ENCODE data around the gene ATP5PO. TPM values are rescaled to one million over a fixed set of nuclear protein-coding genes. Genes with fewer than 3 reads are reported as not detected.

Gene ATP5PO
- total and polyA plus RNA-seq, 2 of the 8 experiments (the other 6 are each of a cell fraction or from before 2014, with no cell fraction given), result 251 to 267 TPM

DNA sequence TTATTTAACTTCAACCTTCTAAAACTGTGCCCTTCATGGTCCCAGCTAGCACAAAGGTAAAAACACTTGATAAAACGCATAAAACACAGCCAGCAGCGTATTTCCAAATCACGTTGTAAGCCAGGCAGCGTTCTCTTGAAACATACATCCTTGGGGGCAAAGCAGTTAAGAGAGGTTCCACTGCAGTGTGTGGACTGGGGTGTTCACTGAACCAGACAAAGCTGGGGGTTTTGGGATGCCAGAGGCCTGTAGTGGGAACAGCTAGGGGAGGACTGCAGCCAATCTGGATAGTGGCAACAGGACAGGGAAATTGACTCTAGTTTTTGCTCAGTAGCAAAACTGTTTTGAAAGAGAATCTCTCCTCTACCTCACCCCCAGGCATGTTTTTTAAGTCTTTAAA, 21.5 kb upstream of the ATP5PO start:
- no peak overlapping the region for H3K14ac ChIP-seq (ENCODE audit: insufficient read length)

More for the DNA sequence above, 21.5 kb upstream of the ATP5PO start:
- Histone ChIP-seq H3K56ac (replicated peaks; ENCODE audit: insufficient read length, low read depth, low read length) (no peak overlapping the region), H2BK20ac (ENCODE audit: low read length) (no peak overlapping the region), H3K23me2 (ENCODE audit: low read depth, low read length) (peaks cover under 1% of the 10 kb centered on the region; the same call in 1 of the 2 replicates), H4K5ac (ENCODE audit: insufficient read length, low read depth, low read length) (no peak overlapping the region), H2BK5ac (ENCODE audit: low read depth, low read length) (no peak overlapping the region), H3K4me3 (ENCODE audit: extremely low read depth in 1 of 4, insufficient read depth in 2 of 4, low read depth in 3 of 4, low read length in 4 of 4) (no peak overlapping the region), H3K27ac (ENCODE audit: low read depth, low read length) (no peak overlapping the region), H3K79me1 (ENCODE audit: low read depth, low read length) (peaks cover 7% of the 10 kb centered on the region; the same call in 1 of the 2 replicates), H3K36me3 (ENCODE audit: control insufficient read depth in 2 of 4, insufficient read depth in 4 of 4, low read length in 3 of 4) (peaks cover 0 to 10% (median 0%) of the 10 kb centered on the region in 4 experiments; a peak in 1 of 8 replicates), H3K4me2 (ENCODE audit: insufficient read depth in 1 of 2, low read depth in 2 of 2, low read length in 2 of 2) (no peak overlapping the region), H3K4ac (replicated peaks; ENCODE audit: insufficient read length, low read depth, low read length) (no peak overlapping the region), H3K27me3 (replicated peaks in 1 of 4; ENCODE audit: control insufficient read depth in 3 of 4, extremely low read depth in 1 of 4, insufficient read depth in 3 of 4, low read length in 3 of 4) (no peaks in the 10 kb centered on the region; a peak in 1 of 7 replicates), H2AFZ (ENCODE audit: low read length) (no peak overlapping the region), H2BK15ac (ENCODE audit: low read length) (no peak overlapping the region), H3K23ac (ENCODE audit: insufficient read length) (no peak overlapping the region), H3K18ac (ENCODE audit: extremely low read depth, low read length) (no peak overlapping the region), H3K9ac (replicated peaks in 1 of 4; ENCODE audit: extremely low read depth in 1 of 4, low read depth in 3 of 4, low read length in 3 of 4) (no peak overlapping the region), H2AK5ac (ENCODE audit: low read depth, low read length) (no peak overlapping the region), H3K4me1 (replicated peaks in 1 of 4; ENCODE audit: control insufficient read depth in 3 of 4, insufficient read depth in 4 of 4, low read length in 3 of 4) (peaks cover 1 to 9% (median 2%) of the 10 kb centered on the region in 4 experiments; a peak in 3 of 7 replicates), H4K91ac (replicated peaks; ENCODE audit: insufficient read length, low read length) (no peak overlapping the region), H2BK12ac (ENCODE audit: low read depth, low read length) (no peak overlapping the region), H4K20me1 (replicated peaks in 1 of 2; ENCODE audit: control insufficient read depth in 1 of 2, insufficient read depth in 2 of 2, low read length in 2 of 2) (no peaks in the 10 kb centered on the region), H4K8ac (ENCODE audit: extremely low read depth, insufficient read depth, low read length) (no peak overlapping the region), H2BK120ac (replicated peaks; ENCODE audit: low read depth, low read length) (no peak overlapping the region), H3K9me3 (ENCODE audit: insufficient read depth in 2 of 2, low read depth in 1 of 2, low read length in 1 of 2) (no peaks in the 10 kb centered on the region), H3K79me2 (ENCODE audit: control insufficient read depth in 1 of 2, insufficient read depth in 2 of 2, low read length in 2 of 2) (peaks cover 0 to 15% of the 10 kb centered on the region in 2 experiments; a peak in 2 of 4 replicates)
- POLR2A ChIA-PET (ENCODE audit: partially characterized antibody), result interaction anchor here (1.2 to 2.8 kb wide), 2 partner anchors 11 to 40 kb away, joined by 3 to 12 read pairs; no protein-coding TSS in a partner anchor
- DNase-seq (ENCODE audit: low read depth in 1 of 2, low spot score in 2 of 2) (no peak), FAIRE-seq (no peak)
- CTCF ChIA-PET (ENCODE audit: partially characterized antibody), result interaction anchor here (1.3 to 2.1 kb wide), 3 partner anchors 13 to 411 kb away, joined by 3 to 6 read pairs (median 4); no protein-coding TSS in a partner anchor
- TF ChIP-seq GABPA (IDR thresholded peaks at IDR 0.05; ENCODE audit: borderline replicate concordance, insufficient read depth, low read length), result no peak
- WGBS, 2 experiments (ENCODE audit: extremely low coverage in 1 of 2, insufficient coverage in 1 of 2, insufficient read length in 1 of 2, insufficient replicate concordance in 2 of 2, low coverage in 1 of 2, low lambda C conversion rate in 2 of 2, missing lambda C conversion rate in 1 of 2), result 85% methylated on average over 4 of the region's 4 CpGs; no CpG with 5 or more reads in 1 of the 2 experiments
